Glutamatergic neuron (in vitro differentiated cells): ENCODE measurements around the gene MRO. TPM values are rescaled to one million over a fixed set of nuclear protein-coding genes. Genes with fewer than 3 reads are reported as not detected.
"Not testable (repeated sequence)": the region's sequence is repeated elsewhere in the genome, so short reads cannot be mapped to it uniquely, and the experiment has no call there.

ENCODE experiments used
- DNase-seq: peaks from one replicate; pipeline ENCODE4 v3.0.0; 2022
- H3K27ac Mint-ChIP-seq: one replicate; pipeline ENCODE4 v1.8.0; 2020; ENCODE audit warnings: mild to moderate bottlenecking, mixed read lengths, inconsistent platforms; ENCODE audit not compliant: unreplicated experiment
- H3K27me3 Mint-ChIP-seq: one replicate; pipeline ENCODE4 v1.8.0; 2020; ENCODE audit warnings: mild to moderate bottlenecking, moderate library complexity, mixed read lengths, inconsistent platforms; ENCODE audit not compliant: unreplicated experiment
- H3K36me3 Mint-ChIP-seq: one replicate; pipeline ENCODE4 v1.8.0; 2020; ENCODE audit warnings: mild to moderate bottlenecking, mixed read lengths, inconsistent platforms; ENCODE audit not compliant: unreplicated experiment
- H3K4me1 Mint-ChIP-seq: one replicate; pipeline ENCODE4 v1.8.0; 2020; ENCODE audit warnings: mild to moderate bottlenecking, low read depth, mixed read lengths, inconsistent platforms; ENCODE audit not compliant: unreplicated experiment
- H3K4me3 Mint-ChIP-seq: one replicate; pipeline ENCODE4 v1.8.0; 2020; ENCODE audit warnings: mild to moderate bottlenecking, mixed read lengths, inconsistent platforms; ENCODE audit not compliant: unreplicated experiment
- H3K9me3 Mint-ChIP-seq: one replicate; pipeline ENCODE4 v1.8.0; 2020; ENCODE audit warnings: mild to moderate bottlenecking, moderate library complexity, mixed read lengths, inconsistent platforms; ENCODE audit not compliant: unreplicated experiment
- total RNA-seq: library from RNA; stranded (reverse); fragmentation: NEBNext Ultra II Directional; extraction: Animal tissue kit (Norgen Biotek cat#: 25700); gene quantifications from one replicate; pipeline ENCODE4 v1.2.1, GENCODE V29; 2021; ENCODE audit not compliant: unreplicated experiment
- TF ChIP-seq, protein P1 (sequence below): fragments of 200-600 bp; sonication (generic); IDR thresholded peaks from one replicate; pipeline ENCODE4 v1.5.0; 2021; ENCODE audit not compliant: partially characterized antibody, unreplicated experiment

Gene MRO
- total RNA-seq, 1 donor from 2014 or later = not detected

DNA sequence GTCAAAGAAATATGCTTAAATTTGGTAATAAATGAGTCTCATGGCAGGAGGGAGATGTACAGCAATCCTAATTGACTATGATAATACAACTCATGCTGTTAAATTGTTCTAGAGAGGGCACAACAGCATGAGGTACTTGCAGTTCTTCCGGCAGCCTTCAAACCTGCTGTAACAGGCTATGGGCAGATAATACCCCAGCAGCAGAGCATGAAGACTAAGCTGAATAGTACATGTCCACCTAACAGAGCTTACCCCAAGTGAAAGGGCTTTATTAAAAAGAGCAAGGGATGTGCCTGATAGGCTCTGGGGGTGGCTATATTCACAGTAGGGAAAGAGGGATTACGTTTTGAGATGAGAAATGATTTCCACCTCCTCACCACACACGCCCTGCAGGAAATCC lies 28.9 kb downstream of the MRO start:
- no peaks in the 10 kb centered on the region for H3K4me1 Mint-ChIP-seq
- TF ChIP-seq, protein P1, sequence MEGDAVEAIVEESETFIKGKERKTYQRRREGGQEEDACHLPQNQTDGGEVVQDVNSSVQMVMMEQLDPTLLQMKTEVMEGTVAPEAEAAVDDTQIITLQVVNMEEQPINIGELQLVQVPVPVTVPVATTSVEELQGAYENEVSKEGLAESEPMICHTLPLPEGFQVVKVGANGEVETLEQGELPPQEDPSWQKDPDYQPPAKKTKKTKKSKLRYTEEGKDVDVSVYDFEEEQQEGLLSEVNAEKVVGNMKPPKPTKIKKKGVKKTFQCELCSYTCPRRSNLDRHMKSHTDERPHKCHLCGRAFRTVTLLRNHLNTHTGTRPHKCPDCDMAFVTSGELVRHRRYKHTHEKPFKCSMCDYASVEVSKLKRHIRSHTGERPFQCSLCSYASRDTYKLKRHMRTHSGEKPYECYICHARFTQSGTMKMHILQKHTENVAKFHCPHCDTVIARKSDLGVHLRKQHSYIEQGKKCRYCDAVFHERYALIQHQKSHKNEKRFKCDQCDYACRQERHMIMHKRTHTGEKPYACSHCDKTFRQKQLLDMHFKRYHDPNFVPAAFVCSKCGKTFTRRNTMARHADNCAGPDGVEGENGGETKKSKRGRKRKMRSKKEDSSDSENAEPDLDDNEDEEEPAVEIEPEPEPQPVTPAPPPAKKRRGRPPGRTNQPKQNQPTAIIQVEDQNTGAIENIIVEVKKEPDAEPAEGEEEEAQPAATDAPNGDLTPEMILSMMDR = no peak
- H3K9me3 Mint-ChIP-seq = no peaks in the 10 kb centered on the region
- H3K4me3 Mint-ChIP-seq = no peak overlapping the region
- peaks cover 3% of the 10 kb centered on the region for H3K27me3 Mint-ChIP-seq
- no peaks in the 10 kb centered on the region for H3K36me3 Mint-ChIP-seq
- no peak for DNase-seq
- no peak overlapping the region for H3K27ac Mint-ChIP-seq

DNA sequence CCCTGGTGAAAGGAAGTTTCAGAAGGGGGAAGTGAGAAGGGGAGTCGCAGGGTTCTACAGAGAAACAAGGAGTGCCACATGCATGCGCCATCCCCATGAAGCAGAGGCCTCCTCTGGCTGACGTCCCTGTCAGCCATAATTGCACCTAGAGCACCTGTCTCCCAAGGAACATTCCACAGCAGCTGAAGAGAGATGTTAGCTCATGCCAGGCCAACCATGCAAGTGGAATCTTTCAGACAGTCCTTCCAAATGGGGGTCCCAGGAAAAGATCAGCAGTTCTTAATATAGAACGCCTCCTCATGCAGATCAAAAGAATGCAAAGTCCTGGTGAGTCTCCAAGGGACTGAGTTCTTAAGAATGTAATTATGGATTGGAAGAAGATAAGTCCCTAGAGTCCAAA lies 29.6 kb downstream of the MRO start:
- TF ChIP-seq, protein P1 = no peak
- H3K27me3 Mint-ChIP-seq = peaks cover 2% of the 10 kb centered on the region
- no peak for DNase-seq
- H3K36me3 Mint-ChIP-seq = no peaks in the 10 kb centered on the region
- H3K27ac Mint-ChIP-seq = no peak overlapping the region
- no peaks in the 10 kb centered on the region for H3K9me3 Mint-ChIP-seq
- H3K4me3 Mint-ChIP-seq = no peak overlapping the region
- no peaks in the 10 kb centered on the region for H3K4me1 Mint-ChIP-seq

DNA sequence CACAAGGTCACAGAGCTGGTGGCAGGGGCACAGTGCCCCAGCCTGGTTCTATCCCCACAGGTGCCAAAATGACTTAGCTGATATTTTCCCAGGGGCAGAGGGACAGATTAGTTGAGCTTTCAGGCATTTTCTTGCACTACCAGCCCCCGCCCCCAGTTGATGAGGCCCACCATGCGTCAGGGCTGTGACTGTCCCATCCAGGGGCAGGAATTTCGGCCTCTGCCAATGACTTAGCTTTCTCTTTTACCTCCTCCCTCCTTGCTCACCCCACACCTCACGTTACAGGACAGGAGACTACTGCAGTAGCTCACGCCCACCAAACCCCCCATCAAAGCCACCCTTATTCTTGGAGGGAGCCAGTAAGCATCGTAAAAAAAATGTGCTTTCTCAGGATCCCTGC lies 31.5 kb downstream of the MRO start:
- Mint-ChIP-seq H3K9me3 (no peaks in the 10 kb centered on the region), H3K4me1 (peaks cover 4% of the 10 kb centered on the region), H3K36me3 (no peaks in the 10 kb centered on the region), H3K27ac (no peak overlapping the region), H3K27me3 (peaks cover 3% of the 10 kb centered on the region), H3K4me3 (no peak overlapping the region)
- TF ChIP-seq, protein P1 = no peak
- no peak for DNase-seq

DNA sequence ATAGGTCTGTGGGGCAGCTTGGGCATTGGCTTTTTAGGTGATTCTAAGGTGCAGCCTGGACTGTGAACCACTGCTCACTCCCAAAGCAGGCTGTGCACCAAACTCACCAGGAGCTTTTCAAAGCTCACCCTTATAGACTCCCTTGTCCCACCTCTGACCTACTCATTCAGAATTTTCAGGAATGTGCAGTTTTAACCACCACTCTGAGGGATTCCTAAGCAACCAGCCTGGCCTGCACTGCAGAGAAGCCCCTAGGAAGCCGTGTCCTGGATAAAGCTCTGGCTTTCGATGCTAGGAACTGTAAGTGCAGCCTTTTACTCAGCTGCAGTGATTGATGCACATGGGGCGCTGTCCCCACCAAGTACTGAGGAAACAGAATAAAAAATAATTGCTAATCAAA lies 33.0 kb downstream of the MRO start:
- Mint-ChIP-seq H3K9me3 (no peaks in the 10 kb centered on the region), H3K4me3 (no peak overlapping the region), H3K27ac (no peak overlapping the region), H3K36me3 (no peaks in the 10 kb centered on the region), H3K4me1 (peaks cover 4% of the 10 kb centered on the region), H3K27me3 (peaks cover 3% of the 10 kb centered on the region)
- no peak for DNase-seq
- TF ChIP-seq, protein P1 = no peak

DNA sequence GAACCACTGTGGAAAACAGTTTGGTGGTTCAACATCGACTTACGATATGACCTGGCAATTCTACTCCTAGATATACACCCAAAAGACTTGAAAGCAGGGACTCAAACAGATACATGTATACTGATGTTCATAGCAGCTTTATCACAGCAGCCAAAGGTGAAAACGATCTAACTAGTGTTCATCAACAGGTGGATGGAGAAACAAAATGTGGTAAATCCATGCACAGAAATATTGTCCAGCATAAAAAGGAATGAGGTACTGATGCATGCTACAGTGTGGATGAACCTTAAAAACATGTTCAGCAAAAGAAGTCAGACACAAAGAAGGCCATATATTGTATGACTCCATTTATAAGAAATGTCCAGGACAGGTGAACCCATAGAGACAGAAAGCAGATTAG lies 36.3 kb downstream of the MRO start:
- Mint-ChIP-seq H3K36me3 (no peaks in the 10 kb centered on the region), H3K4me1 (peaks cover 4% of the 10 kb centered on the region), H3K27me3 (peaks cover 2% of the 10 kb centered on the region), H3K9me3 (no peaks in the 10 kb centered on the region), H3K27ac (no peak overlapping the region), H3K4me3 (no peak overlapping the region)
- no peak for DNase-seq
- TF ChIP-seq, protein P1 = no peak

DNA sequence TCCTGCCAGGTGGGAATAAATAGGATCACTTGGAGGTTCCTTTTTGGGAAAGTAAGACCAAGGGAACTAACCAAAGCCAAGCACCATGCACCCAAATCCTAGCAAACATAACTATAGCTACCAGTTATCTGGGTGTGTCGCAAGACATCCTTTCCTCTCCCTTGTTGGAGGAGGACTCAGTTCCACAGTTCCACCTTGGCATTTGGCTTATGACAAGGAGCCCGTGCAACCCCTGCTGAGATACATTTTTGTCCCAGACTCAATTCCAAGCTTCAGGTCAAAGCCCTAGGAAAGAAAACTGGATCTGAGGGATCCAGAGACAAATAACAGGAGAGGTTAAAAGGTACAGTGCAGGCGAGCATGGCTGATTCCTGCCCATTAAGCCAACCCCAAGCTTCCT lies 40.8 kb downstream of the MRO start:
- not testable (repeated sequence) for H3K9me3 Mint-ChIP-seq, H3K4me3 Mint-ChIP-seq, H3K36me3 Mint-ChIP-seq, H3K27ac Mint-ChIP-seq, DNase-seq, H3K4me1 Mint-ChIP-seq, H3K27me3 Mint-ChIP-seq
